Renal cortical epithelial cell (primary cell): ENCODE results near the gene LPCAT4. TPM values are rescaled to one million over a fixed set of nuclear protein-coding genes. Genes with fewer than 3 reads are reported as not detected.
"Not testable (repeated sequence)": the region's sequence is repeated elsewhere in the genome, so short reads cannot be mapped to it uniquely, and the experiment has no call there.

Experiments used
- DNase-seq: peaks from one replicate; pipeline ENCODE4 v3.0.0-alpha.2; 2011; ENCODE audit warnings: low read depth
- total RNA-seq: library from RNA; depleted of rRNA; stranded (reverse); fragments of >200 nt; gene quantifications from 2 replicates; pipeline ENCODE4 v1.2.3, GENCODE V29; 2014

Gene LPCAT4
- 8.2 and 12.6 TPM in 2 replicates for total RNA-seq

- DNase-seq, result peak; percentile 67
These were observed at the start of gene LPCAT4 for GRCh38 chr15:34367101-34368081. TSS of gene LPCAT4 (minus strand) at chr15:34367196. CDS start at chr15:34367100, 96 bp downstream.

- not testable (repeated sequence) for DNase-seq
These were observed 42.5 kb upstream of the LPCAT4 start for GRCh38 chr15:34409511-34409910.

GRCh38 chr15:34408973-34409372 is 42.0 kb upstream of the LPCAT4 start:
- not testable (repeated sequence) for DNase-seq

GRCh38 chr15:34403899-34404298 is 36.9 kb upstream of the LPCAT4 start:
- DNase-seq, result not testable (repeated sequence)

- not testable (repeated sequence) for DNase-seq
These were observed 36.2 kb upstream of the LPCAT4 start for GRCh38 chr15:34403160-34403598.

- not testable (repeated sequence) for DNase-seq
These were observed 30.8 kb upstream of the LPCAT4 start for GRCh38 chr15:34397637-34398259.

- DNase-seq, result not testable (repeated sequence)
These were observed 26.0 kb upstream of the LPCAT4 start for GRCh38 chr15:34392981-34393380.

GRCh38 chr15:34389594-34390086 is 22.6 kb upstream of the LPCAT4 start:
- DNase-seq, result not testable (repeated sequence)

- not testable (repeated sequence) for DNase-seq
These were observed 15.0 kb upstream of the LPCAT4 start for GRCh38 chr15:34381829-34382521.

GRCh38 chr15:34380491-34380890 is 13.5 kb upstream of the LPCAT4 start:
- DNase-seq, result not testable (repeated sequence)

GRCh38 chr15:34376856-34377255 is 9.9 kb upstream of the LPCAT4 start:
- DNase-seq, result no peak

GRCh38 chr15:34375541-34375940 is 8.5 kb upstream of the LPCAT4 start:
- not testable (repeated sequence) for DNase-seq

GRCh38 chr15:34374816-34375215 is 7.8 kb upstream of the LPCAT4 start:
- no peak for DNase-seq

- DNase-seq, result no peak
These were observed 7.0 kb upstream of the LPCAT4 start for GRCh38 chr15:34373951-34374350.

GRCh38 chr15:34370643-34371042 is 3.6 kb upstream of the LPCAT4 start:
- DNase-seq, result no peak

- DNase-seq, result no peak
These were observed 3.1 kb upstream of the LPCAT4 start for GRCh38 chr15:34370129-34370528.

- DNase-seq, result peak; percentile 50
These were observed 528 bp downstream of the LPCAT4 start for GRCh38 chr15:34366271-34367065.

- no peak for DNase-seq
These were observed 1.2 kb downstream of the LPCAT4 start for GRCh38 chr15:34365836-34366235.

GRCh38 chr15:34365091-34365825 is 1.7 kb downstream of the LPCAT4 start:
- DNase-seq, result no peak

GRCh38 chr15:34364041-34364440 is 3.0 kb downstream of the LPCAT4 start:
- no peak for DNase-seq
